Hematopoietic multipotent progenitor cell (in vitro differentiated cells): Measurements from ENCODE around the gene SERPINE1. TPM values are rescaled to one million over a fixed set of nuclear protein-coding genes. Genes with fewer than 3 reads are reported as not detected.
"Not testable (repeated sequence)": the region's sequence is repeated elsewhere in the genome, so short reads cannot be mapped to it uniquely, and the experiment has no call there.

ENCODE experiments used
- DNase-seq, 3 donors: peaks; one replicate each; pipeline ENCODE4 v3.0.0-alpha.2; 2011 to 2015; ENCODE audit warnings: low read depth in 2 of 3, low spot score in 2 of 3
- total RNA-seq: library from RNA; depleted of rRNA; stranded (reverse); fragments of >200 nt; gene quantifications from one replicate; pipeline ENCODE4 v1.2.3, GENCODE V29; 2012

SERPINE1 gene
- 14.8 TPM for total RNA-seq

- peak in 2 of 3 donors; percentile 92 to 95 for DNase-seq
These were observed at the start of gene SERPINE1 for GRCh38 chr7:101126651-101127459. Gene SERPINE1, plus strand, starts transcription at chr7:101127104. Its CDS starts 1,290 bp downstream, at chr7:101128394.

GRCh38 chr7:101077303-101078086 is 49.4 kb upstream of the SERPINE1 start:
- peak; percentile 63 to 91 (median 85) for DNase-seq

- DNase-seq, result peak in 1 of 3 donors; percentile 22
These were observed 45.5 kb upstream of the SERPINE1 start for GRCh38 chr7:101081432-101081831.

GRCh38 chr7:101084865-101085161 is 42.1 kb upstream of the SERPINE1 start:
- no peak for DNase-seq

GRCh38 chr7:101085162-101085964 is 41.5 kb upstream of the SERPINE1 start, which contains the start of gene TRIM56:
Gene TRIM56, plus strand, starts transcription at chr7:101085481. Its CDS starts 1,832 bp downstream, at chr7:101087313.
- DNase-seq, result peak; percentile 44 to 78 (median 70)

- no peak for DNase-seq
These were observed 39.4 kb upstream of the SERPINE1 start for GRCh38 chr7:101087334-101088068.

GRCh38 chr7:101088069-101088425 is 38.9 kb upstream of the SERPINE1 start:
- no peak for DNase-seq

- DNase-seq, result no peak
These were observed 37.9 kb upstream of the SERPINE1 start for GRCh38 chr7:101088858-101089529.

GRCh38 chr7:101089876-101090275 is 37.0 kb upstream of the SERPINE1 start:
- no peak for DNase-seq

GRCh38 chr7:101092266-101092905 is 34.5 kb upstream of the SERPINE1 start:
- DNase-seq, result not testable (repeated sequence)

- DNase-seq, result no peak
These were observed 33.0 kb upstream of the SERPINE1 start for GRCh38 chr7:101093906-101094305.

GRCh38 chr7:101094376-101094775 is 32.5 kb upstream of the SERPINE1 start:
- no peak for DNase-seq

- peak in 1 of 3 donors; percentile 49 for DNase-seq
These were observed 32.0 kb upstream of the SERPINE1 start for GRCh38 chr7:101094791-101095375.

- DNase-seq, result no peak
These were observed 30.5 kb upstream of the SERPINE1 start for GRCh38 chr7:101096331-101096956.

- no peak for DNase-seq
These were observed 30.0 kb upstream of the SERPINE1 start for GRCh38 chr7:101096957-101097347.

GRCh38 chr7:101097561-101097960 is 29.3 kb upstream of the SERPINE1 start:
- no peak for DNase-seq

GRCh38 chr7:101099969-101100781 is 26.7 kb upstream of the SERPINE1 start:
- DNase-seq, result peak in 2 of 3 donors; percentile 96
